Stomach (tissue), 4 donors: Measurements from ENCODE around the gene NPAS3.

Experiments used
- CTCF ChIP-seq, 7 experiments: fragments of 450-650 bp in 4 of 7; fragments of 200-600 bp in 3 of 7; sonication (generic) in 3 of 7; IDR thresholded peaks; one replicate each; pipeline ENCODE4 v1.5.1; 2016 to 2019; ENCODE audit warnings: antibody characterized with exemption in 7 of 7, control low read depth in 2 of 7, mild to moderate bottlenecking in 1 of 7
- EP300 ChIP-seq: sonication (generic); formaldehyde crosslinking; IDR thresholded peaks from one replicate; pipeline ENCODE4 v1.6.1; 2017; ENCODE audit warnings: antibody characterized with exemption
- POLR2A ChIP-seq, 4 donors: fragments of 450-650 bp; IDR thresholded peaks; one replicate each; pipeline ENCODE4 v1.6.1; 2016; ENCODE audit warnings: antibody characterized with exemption in 4 of 4, control low read depth in 2 of 4, mild to moderate bottlenecking in 1 of 4, moderate library complexity in 1 of 4

GRCh38 chr14:33846100-33846824 lies 907.6 kb downstream of the NPAS3 start:
- no peak for TF ChIP-seq CTCF (IDR thresholded peaks at IDR 0.05)
- no peak for TF ChIP-seq POLR2A (IDR thresholded peaks at IDR 0.05)
- no peak for TF ChIP-seq EP300
